HG02840 (cell line): ENCODE measurements around the gene RAB26.
"Not testable (repeated sequence)": the region's sequence is repeated elsewhere in the genome, so short reads cannot be mapped to it uniquely, and the experiment has no call there.

ENCODE experiments used
- ATAC-seq: cut with Tn5 transposase; IDR thresholded peaks from one replicate; pipeline ENCODE4 v1.9.1; 2021; ENCODE audit warnings: mild to moderate bottlenecking, moderate library complexity, moderate number of reproducible peaks; ENCODE audit not compliant: unreplicated experiment, low FRiP score

RAB26 gene

DNA sequence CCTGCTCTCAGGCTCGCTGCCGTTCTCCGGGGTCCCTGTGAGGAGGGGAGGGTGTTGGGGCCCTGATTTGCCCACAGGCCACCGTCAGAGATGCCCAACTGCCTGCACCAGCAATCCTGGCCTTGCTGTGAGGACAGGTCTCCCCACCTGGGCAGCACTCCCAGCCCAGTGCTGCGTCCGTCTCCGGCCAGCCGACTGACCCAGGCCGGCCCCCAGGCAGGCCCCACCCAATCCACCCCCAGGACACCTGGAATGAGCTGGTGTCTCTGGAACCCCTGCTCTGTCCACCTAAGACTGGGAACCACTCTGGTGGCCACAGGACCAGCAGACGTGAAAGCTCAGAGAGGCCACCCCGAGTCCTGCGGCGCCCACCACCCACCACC is 32.8 kb upstream of the RAB26 start:
- ATAC-seq: no peak

DNA sequence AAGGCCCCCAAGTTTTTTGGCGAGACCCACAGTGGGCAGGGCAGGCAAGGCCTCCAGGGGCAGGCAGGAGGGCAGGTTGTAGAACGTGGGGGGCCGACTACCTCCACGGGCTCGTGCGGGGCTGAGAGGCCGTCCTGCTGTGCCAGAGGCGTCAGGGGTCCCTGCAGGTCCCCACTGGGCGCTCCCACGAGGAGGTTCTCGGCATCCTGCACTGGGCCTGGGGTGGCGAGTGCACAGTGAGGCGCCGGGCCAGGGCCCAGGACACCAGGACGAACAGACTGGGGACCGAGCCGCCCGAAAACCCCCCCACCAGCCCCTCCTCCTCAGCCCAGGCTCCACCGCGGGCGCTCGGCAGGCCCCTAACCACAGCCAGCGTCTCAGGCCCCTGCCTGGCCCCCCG is 32.0 kb upstream of the RAB26 start:
- not testable (repeated sequence) for ATAC-seq

GRCh38 chr16:2117341-2117740 is 31.1 kb upstream of the RAB26 start:
- not testable (repeated sequence) for ATAC-seq

DNA sequence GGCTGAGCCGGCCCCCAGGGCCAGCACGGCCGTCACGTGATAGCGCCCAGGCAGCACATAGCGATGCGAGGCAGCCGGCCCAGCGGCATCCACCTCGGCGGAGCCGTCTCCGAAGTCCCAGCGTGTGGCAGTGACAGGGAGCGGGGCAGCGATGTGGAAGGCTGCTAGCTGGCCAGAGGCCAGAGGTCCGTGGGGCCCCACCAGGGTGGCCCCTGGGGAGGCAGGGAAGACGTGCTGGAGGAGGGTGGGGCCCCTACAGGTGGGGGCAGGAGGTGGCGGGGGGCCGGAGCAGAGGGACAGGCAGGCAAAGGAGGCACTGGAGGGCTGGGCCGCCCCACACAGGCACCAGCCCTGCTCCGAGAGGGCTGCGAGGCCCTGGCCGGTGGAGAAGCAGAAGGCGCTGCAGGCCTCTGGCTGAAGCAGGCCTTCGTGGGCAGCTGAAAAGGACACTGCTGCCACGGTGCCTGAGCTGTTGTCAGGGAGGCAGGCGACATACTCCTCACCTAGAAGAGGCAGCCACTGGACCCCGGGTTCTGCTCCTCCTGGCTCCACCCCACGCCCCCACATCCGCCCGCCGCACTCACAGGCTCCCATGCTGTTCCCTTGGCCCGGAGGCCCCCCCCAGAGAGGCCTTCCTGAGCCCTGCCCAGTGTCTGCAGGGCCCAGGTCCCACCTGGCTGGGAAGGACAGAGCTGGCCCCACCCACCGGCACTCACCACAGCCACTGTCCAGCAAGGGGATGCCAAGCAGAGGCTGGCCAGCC is 30.3 kb upstream of the RAB26 start:
- ATAC-seq: not testable (repeated sequence)

DNA sequence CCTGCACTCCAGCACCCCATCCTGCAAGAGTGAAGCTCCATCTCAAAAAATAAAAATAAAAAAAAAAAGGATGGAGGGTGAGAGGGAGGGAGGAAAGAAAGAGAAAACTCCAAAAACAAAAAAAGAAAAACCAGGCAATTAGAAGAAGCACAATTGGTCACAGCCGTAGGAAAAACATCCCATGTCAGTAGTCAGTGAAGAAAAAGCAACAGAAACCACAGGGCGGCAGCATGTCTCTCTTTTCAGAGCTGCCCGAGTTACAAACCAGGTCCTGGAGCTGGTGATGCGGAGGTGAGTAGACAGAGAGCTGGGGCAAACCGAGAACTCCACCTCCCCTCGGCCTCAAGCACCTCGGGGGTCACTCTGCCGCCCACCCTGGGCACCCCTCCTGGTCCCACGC is 27.1 kb upstream of the RAB26 start:
- not testable (repeated sequence) for ATAC-seq

- no peak for ATAC-seq
Observed at GRCh38 chr16:2121853-2122252, 26.6 kb upstream of the RAB26 start.

GRCh38 chr16:2122429-2122828 is 26.0 kb upstream of the RAB26 start:
- no peak for ATAC-seq

DNA sequence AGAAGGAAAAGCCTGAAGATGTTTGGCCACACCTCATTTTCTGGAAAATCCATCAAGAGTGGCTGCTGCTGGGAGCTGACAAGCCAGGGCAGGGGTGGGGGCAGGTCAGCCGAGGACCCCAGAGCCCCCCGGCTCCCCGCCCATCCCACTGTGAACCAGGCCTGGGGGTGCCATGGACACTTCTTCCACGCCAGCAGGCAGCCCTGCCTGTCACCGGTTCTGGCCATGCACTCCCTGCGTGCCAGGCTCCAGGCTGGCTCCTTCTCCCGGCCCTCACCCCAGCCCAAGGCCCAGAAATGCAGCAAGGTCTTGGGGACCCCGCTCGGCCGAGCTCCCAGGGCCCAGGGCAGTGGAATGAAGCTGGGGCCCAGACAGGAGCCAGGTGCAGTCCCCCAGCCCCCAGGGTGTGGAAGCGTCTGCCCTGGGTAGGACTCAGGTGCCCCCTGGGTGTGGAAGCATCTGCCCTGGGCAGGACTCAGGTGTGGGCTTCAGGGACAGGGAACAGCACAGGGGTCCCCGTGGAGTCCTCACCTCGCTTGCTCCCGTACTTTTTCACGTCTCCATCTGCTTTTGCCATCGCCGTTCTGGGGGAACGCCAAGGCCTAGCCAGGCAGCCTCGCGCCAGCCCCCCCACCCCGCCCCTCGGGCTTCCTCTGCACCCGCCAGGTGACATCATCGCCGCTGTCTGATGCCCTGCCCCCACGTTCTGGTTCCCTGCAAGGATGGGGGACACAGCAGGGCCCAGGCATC is 25.3 kb upstream of the RAB26 start:
- ATAC-seq: not testable (repeated sequence)

- ATAC-seq: not testable (repeated sequence)
Observed at GRCh38 chr16:2123706-2124376, 24.6 kb upstream of the RAB26 start.

DNA sequence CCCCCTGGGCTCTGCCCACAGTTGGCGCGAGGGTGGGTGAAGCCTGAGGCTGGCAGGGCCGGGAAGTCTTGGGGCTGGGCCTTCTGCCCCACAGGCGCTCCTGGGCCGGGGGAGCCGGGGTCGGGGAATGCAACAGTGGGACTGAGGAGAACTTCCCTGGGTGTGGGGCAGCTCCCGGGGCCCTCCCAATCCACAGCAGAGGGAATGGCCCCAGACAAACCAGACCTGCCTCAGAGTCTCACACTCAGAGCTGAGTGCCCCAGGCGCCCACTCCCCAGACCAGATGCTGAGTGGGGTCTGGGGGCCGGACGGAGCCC is 24.1 kb upstream of the RAB26 start:
- ATAC-seq: not testable (repeated sequence)

GRCh38 chr16:2124694-2125444 is 23.6 kb upstream of the RAB26 start:
- ATAC-seq: not testable (repeated sequence)

DNA sequence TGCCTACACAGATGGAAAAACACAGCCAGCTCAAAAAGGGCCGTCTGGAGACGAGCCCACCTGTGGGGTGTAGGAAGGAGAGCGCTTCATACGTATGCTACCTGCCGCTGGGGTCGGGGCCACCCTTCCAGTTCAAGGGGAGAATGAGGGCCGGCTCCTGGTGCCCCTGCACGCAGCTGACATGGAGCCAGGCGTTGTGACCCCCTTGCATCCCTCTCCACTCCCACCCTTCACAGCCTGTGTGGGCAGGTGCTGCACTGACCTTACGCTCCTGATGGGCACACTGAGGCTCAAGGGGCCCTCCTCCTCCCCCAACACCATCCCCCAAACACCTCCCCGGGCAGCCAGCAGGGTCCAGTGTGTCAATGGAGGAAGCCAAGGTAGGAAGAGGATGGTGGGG is 22.8 kb upstream of the RAB26 start:
- ATAC-seq: not testable (repeated sequence)

DNA sequence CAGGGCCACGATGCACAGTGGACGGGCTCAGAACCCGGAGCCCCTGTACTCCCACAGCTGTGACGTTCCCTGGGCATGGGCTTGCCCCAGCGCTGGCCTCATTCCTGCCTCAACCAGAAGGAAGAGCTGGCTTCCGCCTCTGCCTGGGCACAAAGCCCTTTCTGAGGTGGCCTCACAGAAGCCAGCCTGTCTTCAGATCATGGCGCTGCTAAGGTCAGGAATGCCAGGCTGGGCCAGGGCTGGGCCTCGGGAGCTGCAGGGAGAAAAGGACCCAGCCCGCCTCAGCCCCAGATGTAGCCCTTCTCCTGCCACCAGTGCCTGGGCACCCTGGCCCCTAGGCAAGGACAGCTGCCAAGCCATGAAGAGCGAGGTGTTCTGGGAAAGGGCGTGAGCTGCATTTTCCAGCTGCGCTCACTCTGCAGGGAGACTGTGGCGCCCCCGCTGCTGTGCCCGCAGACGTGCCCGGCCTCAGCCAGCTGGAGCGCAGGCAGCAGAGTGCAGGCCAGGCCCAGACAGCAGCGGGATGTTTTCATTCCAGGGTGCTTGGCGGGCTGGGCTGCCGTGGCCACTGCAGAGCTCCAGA is 22.2 kb upstream of the RAB26 start:
- not testable (repeated sequence) for ATAC-seq

DNA sequence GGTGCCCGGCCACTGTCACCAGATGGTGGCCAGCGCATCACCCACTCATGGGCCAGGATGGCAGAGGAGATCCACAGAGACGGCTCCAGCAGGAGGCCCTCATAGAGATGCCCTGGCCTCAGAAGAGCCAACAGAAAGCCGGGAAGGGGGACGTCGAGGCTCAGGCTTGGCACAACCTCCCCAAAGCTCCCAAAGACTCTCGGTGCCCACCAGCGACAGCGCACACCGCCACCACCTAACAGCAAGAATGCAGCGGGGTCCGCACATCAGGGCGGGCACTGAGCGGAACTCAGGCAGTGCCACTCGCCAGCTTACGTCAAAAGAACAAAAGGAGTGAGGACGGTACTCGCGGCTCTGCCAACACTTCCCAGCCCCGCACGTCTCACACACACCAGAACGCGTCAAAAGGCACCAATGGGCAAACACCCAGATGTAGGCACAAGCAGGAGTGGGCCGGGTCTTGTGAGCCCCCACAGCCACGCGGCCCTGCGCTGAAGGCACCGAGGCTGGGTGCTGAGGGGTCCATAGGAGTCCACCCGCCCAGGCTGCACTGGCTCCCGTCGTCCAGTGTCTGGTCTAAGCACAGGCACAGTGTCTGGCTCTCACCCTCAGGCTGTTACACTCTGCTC is 21.4 kb upstream of the RAB26 start:
- ATAC-seq: not testable (repeated sequence)

DNA sequence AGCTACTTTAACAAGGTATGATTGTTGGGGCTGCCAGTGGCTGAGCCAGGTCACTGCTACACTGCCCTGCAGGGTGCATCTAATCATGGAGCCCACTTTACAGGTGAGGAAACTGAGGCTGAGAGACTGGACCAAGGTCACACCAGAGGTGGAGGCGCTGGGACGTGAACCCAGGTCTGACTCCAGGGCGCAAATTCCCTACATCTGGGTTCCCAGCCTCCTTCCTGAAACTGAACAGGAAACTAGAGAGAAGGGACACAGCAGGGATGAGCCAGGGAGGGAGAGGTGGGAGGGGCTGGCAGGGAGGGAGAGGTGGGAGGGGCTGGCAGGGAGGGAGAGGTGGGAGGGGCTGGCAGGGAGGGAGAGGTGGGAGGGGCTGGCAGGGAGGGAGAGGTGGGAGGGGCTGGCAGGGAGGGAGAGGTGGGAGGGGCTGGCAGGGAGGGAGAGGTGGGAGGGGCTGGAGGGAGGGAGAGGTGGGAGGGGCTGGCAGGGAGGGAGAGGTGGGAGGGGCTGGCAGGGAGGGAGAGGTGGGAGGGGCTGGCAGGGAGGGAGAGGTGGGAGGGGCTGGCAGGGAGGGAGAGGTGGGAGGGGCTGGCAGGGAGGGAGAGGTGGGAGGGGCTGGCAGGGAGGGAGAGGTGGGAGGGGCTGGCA is 20.7 kb upstream of the RAB26 start:
- not testable (repeated sequence) for ATAC-seq

DNA sequence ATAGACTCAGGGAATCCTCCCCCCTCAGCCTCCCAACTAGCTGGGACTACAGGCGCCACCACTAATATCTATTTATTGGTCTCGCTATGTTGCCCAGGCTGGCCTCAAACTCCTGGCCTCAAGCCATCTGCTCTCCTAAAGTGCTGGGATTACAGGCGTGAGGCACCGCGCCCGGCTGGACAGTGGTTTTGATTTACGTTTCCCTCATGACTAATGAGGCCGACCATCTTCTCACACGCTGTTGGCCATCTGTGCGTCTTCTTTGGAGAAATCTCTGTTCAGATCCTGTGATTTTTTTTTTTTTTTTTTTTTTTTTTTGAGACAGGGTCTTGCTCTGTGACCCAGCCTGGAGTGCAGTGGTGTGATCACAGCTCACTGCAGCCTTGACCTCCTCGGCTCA is 19.2 kb upstream of the RAB26 start:
- not testable (repeated sequence) for ATAC-seq

GRCh38 chr16:2129890-2130447 is 18.5 kb upstream of the RAB26 start:
- ATAC-seq: not testable (repeated sequence)

DNA sequence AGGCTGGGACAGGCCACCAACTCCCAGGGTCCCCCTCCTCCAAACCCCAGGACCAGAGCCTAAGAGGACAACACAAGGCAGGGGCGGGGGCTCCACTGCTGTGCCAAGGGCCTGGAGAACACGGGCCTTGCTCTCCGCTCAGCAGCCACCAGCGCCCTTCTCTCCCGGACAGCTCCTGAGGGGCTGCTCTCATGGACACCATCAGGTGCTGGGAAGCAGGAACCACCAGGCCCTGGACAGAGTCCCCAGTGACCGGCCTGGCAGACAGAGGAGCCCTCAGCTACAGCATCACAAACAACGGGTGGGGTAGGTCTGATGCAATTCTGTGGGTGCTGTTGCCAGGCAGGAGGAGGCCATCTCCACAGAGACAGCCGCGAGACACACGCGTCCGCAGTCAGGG is 14.6 kb upstream of the RAB26 start:
- not testable (repeated sequence) for ATAC-seq

GRCh38 chr16:2135071-2135470 is 13.4 kb upstream of the RAB26 start:
- ATAC-seq: not testable (repeated sequence)
